Activated gamma-delta T cell (primary cell): ENCODE results near the gene RCSD1.
"Not testable (repeated sequence)": the region's sequence is repeated elsewhere in the genome, so short reads cannot be mapped to it uniquely, and the experiment has no call there.

Experiments used
- DNase-seq: peaks from one replicate; lab custom pipeline; 2025; lab: John Stamatoyannopoulos, UW
- total RNA-seq, 2 donors: gene quantifications; one replicate each; lab custom pipeline; 2026; lab: John Stamatoyannopoulos, UW

RCSD1 gene
- 205 to 250 reads per million in 2 donors for total RNA-seq

DNA sequence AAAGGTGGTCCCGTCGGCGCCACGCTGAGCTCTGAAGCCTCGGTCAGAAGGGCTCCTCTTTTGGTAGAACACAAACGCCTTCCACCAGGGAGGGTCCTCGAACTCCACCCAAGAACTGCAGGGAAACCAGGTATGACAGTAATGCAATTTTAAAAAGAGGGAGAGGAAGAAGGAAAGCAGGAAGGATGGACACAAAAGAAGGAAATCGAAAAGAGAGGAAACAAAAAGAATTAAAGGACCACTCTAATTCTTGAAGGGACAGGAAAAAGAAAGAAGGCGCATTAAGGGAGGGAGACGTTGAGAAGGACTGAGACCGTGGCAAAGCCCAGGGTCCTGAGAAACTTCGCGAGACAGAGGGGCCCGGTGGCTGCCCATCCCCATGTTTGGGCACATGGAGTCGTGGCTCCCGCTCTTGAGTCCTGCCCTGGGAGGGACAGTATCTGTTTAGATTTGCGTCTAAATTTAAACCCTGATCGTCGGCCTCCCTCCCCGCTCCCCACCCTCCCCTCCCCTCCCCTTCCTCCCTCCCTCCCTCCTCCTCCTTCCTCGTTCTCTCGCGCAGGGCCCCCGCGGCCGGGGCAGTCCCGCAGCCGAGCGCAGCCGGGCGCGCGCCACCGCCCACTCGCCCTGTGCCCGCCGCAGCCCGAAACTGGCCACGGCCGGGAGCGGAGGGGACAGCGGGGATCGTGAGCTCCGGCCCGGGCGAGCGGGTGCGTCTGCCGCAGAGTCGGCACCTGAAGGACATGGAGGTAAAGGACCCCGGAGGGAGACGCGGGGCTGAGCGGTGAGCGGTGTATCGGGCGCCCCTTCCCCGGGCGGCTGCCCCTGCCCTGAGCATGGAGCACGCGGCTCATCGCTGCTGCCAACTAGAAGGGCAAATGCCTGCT, at the start of gene RCSD1:
TSS of gene RCSD1 (plus strand) at position 552 of the 887 bp plus-strand sequence. CDS start at position 744, 192 bp downstream.
- DNase-seq: peak; percentile 46

GRCh38 chr1:167582064-167582463, 48.0 kb upstream of the RCSD1 start:
- DNase-seq: no peak

- DNase-seq: no peak
Measured at GRCh38 chr1:167582722-167583121, 47.3 kb upstream of the RCSD1 start.

DNA sequence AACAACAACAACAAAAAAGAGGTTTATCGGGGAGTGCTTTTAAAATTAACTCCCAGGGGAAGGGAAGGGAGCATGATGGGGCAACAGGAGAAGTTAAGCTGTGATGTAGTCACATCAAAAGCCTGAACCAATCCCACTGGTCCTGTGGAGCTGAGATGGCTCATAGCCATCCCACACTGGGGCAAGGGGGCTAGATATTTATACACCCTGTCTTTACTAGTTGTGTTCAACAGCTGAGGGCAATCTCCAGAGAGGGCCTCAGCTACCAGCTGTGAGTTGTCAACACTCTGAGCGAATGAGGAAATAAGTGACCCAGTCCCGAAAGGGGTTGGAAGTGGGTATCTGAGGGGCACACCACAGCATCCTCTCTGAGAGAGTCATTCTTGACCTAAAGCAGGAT, 45.5 kb upstream of the RCSD1 start:
- DNase-seq: no peak

DNA sequence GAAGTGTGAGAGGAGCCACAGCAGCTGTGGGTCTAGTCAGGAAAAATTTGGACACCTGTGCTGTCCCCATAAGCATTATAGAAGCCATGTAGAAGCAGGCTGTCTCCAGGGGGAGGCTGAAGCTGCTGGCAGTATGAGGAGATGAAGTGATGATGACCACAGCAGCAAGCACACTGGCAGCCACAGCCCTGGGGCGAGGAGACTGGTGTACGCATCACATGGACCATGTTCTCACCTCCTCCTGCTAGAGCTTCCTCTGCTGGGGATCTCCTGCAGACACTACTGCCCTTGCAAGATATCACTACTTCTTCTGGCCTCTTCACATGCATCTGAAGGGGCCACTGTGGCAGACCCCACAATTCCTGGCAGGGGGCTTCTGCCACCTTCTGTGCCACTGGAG, 42.7 kb upstream of the RCSD1 start:
- DNase-seq: no peak

- DNase-seq: no peak
Measured at GRCh38 chr1:167587872-167588271, 42.2 kb upstream of the RCSD1 start.

GRCh38 chr1:167588361-167588760, 41.7 kb upstream of the RCSD1 start:
- DNase-seq: no peak

DNA sequence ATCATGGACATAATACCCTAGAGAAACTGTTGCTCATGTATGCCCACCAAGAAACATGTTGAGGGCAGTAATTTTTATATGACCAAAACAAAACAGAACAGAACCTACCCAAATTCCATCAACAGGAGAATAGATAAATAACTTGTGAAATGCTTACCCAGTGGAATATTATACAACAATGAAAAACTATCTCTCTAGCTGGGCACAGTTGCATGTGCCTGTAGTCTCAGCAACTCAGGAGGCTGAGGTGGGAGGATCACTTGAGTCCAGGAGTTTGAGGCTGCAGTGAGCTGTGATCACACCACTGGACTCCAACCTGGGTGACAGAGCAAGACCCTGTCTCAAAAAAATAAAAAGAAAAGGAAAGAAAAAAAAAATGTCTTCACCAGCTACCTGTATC, 37.6 kb upstream of the RCSD1 start:
- no peak for DNase-seq

DNA sequence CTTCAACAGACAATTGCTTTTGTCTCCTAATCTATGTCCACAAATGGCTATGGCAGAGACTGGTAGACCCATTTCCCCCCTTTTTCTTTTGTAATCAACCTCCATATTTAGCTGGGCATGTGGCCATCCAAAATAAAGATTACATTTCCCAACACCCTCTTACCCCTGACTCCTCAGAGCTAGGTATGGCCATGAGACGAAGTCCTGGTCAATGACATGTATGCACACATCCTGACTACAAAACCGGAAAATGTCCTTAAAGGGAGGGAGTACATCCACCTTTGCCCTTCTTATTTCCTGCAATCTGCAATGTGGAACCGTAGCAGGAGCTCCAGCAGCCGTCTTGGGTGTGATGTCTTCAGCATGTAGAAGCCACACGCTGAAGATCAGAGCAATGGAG, 36.2 kb upstream of the RCSD1 start:
- no peak for DNase-seq

- no peak for DNase-seq
Measured at GRCh38 chr1:167594822-167595221, 35.2 kb upstream of the RCSD1 start.

- DNase-seq: no peak
Measured at GRCh38 chr1:167599957-167600581, 30.0 kb upstream of the RCSD1 start.

- no peak for DNase-seq
Measured at GRCh38 chr1:167601442-167602383, 28.3 kb upstream of the RCSD1 start.

GRCh38 chr1:167602840-167603239, 27.2 kb upstream of the RCSD1 start:
- no peak for DNase-seq

GRCh38 chr1:167605576-167605975, 24.5 kb upstream of the RCSD1 start:
- no peak for DNase-seq

DNA sequence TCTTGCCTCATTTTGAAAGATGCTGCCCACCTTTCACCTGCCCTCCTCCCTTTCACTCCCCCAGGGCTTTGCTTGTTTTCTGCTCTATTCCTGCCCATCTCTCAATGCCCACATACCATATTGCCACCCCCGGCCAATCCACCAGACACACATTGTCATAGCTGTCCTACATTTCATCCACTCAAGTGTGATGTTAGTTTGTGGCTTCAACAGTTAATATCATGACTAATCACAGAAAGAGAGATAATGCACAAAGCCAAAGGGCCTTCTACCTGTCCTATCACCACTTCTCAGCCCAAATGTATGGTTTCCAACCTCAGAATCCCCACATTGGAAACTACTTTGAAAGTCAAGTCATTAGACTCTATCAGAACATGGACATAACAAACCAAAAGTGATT, 18.0 kb upstream of the RCSD1 start:
- no peak for DNase-seq

DNA sequence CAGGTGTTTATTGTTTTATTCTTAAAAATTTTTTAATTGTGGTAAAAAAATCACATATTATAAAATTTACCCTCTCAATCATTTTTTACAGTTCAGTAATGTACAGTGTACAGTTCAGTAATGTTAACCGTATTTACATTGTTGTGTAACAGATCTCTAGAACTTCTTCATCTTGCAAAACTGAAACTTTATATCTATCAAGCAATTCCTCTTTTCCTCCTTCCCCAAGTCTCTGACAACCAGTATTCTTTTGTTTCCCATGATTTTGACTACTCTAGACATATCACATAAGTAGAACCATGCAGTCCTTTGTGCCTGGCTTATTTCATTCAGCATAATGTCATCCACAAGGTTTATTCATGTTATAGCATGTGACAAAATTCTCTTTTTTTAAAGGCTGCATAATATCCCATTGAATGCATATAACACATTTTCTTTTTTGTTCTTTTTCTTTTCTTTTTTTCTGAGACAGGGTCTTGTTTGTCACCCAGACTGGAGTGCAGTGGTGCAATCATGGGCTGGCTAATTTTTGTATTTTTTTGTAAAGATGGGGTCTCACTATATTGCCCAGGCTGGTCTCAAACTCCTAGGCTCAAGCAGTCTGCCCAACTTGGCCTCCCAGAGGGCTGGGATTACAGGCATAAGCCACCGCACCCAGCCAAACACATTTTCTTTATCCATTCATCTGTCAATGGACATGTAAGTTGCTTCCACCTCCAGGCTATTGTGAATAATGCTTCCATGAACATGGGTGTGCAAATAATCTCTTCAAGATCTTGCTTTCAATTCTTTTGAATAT, 17.2 kb upstream of the RCSD1 start:
- DNase-seq: no peak

GRCh38 chr1:167613984-167614383, 16.0 kb upstream of the RCSD1 start:
- DNase-seq: not testable (repeated sequence)

- DNase-seq: no peak
Measured at GRCh38 chr1:167614851-167615250, 15.2 kb upstream of the RCSD1 start.

DNA sequence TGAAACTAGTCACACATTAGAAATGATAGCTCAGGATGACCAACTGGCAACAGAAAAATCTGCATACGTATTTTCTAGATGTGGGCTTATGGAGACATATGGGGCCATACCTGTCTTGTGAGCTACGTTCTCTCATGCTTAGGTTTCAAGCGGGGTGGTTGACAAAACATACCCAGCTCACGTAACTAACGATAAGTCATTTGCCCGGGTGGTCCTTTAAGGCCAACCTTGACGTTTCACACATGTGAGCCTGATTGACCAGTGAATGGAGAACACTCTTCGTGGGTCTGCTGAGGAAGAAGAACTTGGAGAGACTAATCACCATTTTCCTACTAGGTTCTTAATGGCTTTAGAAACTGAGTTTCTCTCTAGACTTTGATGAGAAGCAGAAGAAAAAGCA, 13.5 kb upstream of the RCSD1 start:
- DNase-seq: no peak

- no peak for DNase-seq
Measured at GRCh38 chr1:167617153-167618147, 12.6 kb upstream of the RCSD1 start.
